Measurements from ENCODE around the gene PLK5. TPM values are rescaled to one million over a fixed set of nuclear protein-coding genes. Genes with fewer than 3 reads are reported as not detected.

PLK5 gene
- total RNA-seq, 1 donor from 2014 or later = 0.80 TPM

Other genes starting within 250 kb of the PLK5 start
- gene FAM174C, start 248.5 kb upstream of the PLK5 start, total RNA-seq = 21.4 TPM
- not detected for gene EFNA2, start 238.2 kb upstream of the PLK5 start, total RNA-seq
- gene NDUFS7, start 140.2 kb upstream of the PLK5 start, total RNA-seq = 57.5 TPM
- 48.1 TPM for gene GAMT, start 122.5 kb upstream of the PLK5 start, total RNA-seq
- 75.7 TPM for gene DAZAP1, start 116.5 kb upstream of the PLK5 start, total RNA-seq
- 753 TPM for gene RPS15, start 85.7 kb upstream of the PLK5 start, total RNA-seq
- 6.0 TPM for gene APC2, start 74.0 kb upstream of the PLK5 start, total RNA-seq
- gene C19orf25, start 44.9 kb upstream of the PLK5 start, total RNA-seq = 22.1 TPM
- gene PCSK4, start 33.7 kb upstream of the PLK5 start, total RNA-seq = 2.5 TPM
- gene REEP6, start 32.9 kb upstream of the PLK5 start, total RNA-seq = 3.9 TPM
- gene ADAMTSL5, start 11.1 kb upstream of the PLK5 start, total RNA-seq = 48.3 TPM
- gene MEX3D, start 44.2 kb downstream of the PLK5 start, total RNA-seq = 27.1 TPM
- 48.1 TPM for gene MBD3, start 68.8 kb downstream of the PLK5 start, total RNA-seq
- gene UQCR11, start 81.4 kb downstream of the PLK5 start, total RNA-seq = 136 TPM
- gene TCF3, start 128.5 kb downstream of the PLK5 start, total RNA-seq = 48.7 TPM
- not detected for gene ONECUT3, start 229.4 kb downstream of the PLK5 start, total RNA-seq

Data from sciatic nerve (tissue), 1 donor.